OCI-LY3 (cell line): ENCODE results near the gene CANX.

Experiments
- H2AFZ ChIP-seq: fragments of 200-600, 300-600 bp; shearing (Covaris generic); 2 replicates; pipeline ENCODE4 v1.6.0; 2014; ENCODE audit warnings: antibody characterized with exemption, low read depth, low read length
- H3K27ac ChIP-seq: fragments of 200-600, 300-600 bp; sonication (generic); 2 replicates; pipeline ENCODE4 v1.5.1; 2014; ENCODE audit warnings: mild to moderate bottlenecking, low read length, moderate library complexity, mixed read lengths
- H3K27me3 ChIP-seq: fragments of 200-600, 300-600 bp; sonication (generic); 2 replicates; pipeline ENCODE4 v1.6.1; 2014; ENCODE audit warnings: low read depth, low read length, mixed read lengths
- H3K36me3 ChIP-seq: fragments of 200-600, 300-600 bp; sonication (generic); replicated peaks from 2 replicates; pipeline ENCODE3; 2014; ENCODE audit warnings: low read depth, low read length, mixed read lengths
- H3K4me1 ChIP-seq: fragments of 300-600, 200-600 bp; sonication (generic); 2 replicates; pipeline ENCODE4 v1.6.1; 2014; ENCODE audit warnings: low read length, mixed read lengths
- H3K4me2 ChIP-seq: fragments of 200-600, 300-600 bp; sonication (generic); 2 replicates; pipeline ENCODE4 v1.6.1; 2014; ENCODE audit warnings: low read length, mixed read lengths
- H3K4me3 ChIP-seq: fragments of 300-600, 200-600 bp; sonication (generic); 2 replicates; pipeline ENCODE4 v1.5.1; 2014; ENCODE audit warnings: antibody characterized with exemption, mild to moderate bottlenecking, low read length, moderate library complexity
- H3K79me2 ChIP-seq: fragments of 300-600, 200-600 bp; shearing (Covaris generic); 2 replicates; pipeline ENCODE4 v1.6.1; 2014; ENCODE audit warnings: mild to moderate bottlenecking, low read length, mixed read lengths
- H3K9ac ChIP-seq: fragments of 300-600, 200-600 bp; shearing (Covaris generic); 2 replicates; pipeline ENCODE4 v1.6.0; 2014; ENCODE audit warnings: mild to moderate bottlenecking, low read length, moderate library complexity
- H3K9me3 ChIP-seq: fragments of 200-600, 300-600 bp; shearing (Covaris generic); 2 replicates; pipeline ENCODE4 v1.6.1; 2014; ENCODE audit warnings: low read length, mixed read lengths; ENCODE audit not compliant: insufficient read depth
- H4K20me1 ChIP-seq: fragments of 200-600, 300-600 bp; sonication (generic); 2 replicates; pipeline ENCODE4 v1.6.1; 2016; ENCODE audit warnings: low read length, mixed read lengths; ENCODE audit not compliant: insufficient read depth
- EZH2phosphoT487 ChIP-seq: fragments of 200-600 bp; shearing (Covaris generic); IDR thresholded peaks from 2 replicates; pipeline ENCODE4 v1.6.1; 2018; ENCODE audit warnings: antibody characterized with exemption, mixed run types, low read depth
- TF ChIP-seq, protein P1 (sequence below): fragments of 200-600, 300-600 bp; sonication (generic); IDR thresholded peaks from 2 replicates; pipeline ENCODE4 v1.5.1; 2014; ENCODE audit warnings: antibody characterized with exemption, low read length, low read depth

CANX gene

DNA sequence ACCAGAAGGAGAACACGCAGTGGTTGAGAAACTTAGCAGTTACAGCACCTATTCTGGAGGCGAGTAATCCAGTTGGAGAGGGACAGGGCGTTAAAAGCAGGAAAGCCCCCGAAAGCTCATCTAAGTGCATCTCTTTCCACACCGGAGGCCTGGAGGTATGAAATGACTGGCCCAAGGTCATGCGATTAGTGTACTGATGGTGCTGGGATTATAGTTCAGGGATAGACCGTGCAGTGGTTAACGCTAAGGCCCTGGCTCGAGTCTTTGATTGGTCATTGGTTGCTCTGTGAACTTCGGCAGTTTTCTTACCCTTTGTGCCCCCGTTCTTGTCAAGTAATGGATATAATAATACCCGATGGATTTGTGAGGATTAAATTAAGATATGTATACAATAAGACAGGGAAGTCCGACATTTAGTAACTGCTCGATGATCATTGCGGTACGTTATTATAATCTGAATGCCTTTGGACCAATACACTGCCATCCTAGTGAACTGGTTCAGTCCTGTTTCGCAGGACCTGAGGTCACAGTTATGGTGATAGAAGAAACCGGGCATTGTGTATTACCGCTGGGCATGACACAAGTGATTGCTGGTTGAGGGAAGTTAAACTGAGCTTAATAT is 960 bp downstream of the CANX start:
- no peak for TF ChIP-seq EZH2phosphoT487
- TF ChIP-seq, protein P1, sequence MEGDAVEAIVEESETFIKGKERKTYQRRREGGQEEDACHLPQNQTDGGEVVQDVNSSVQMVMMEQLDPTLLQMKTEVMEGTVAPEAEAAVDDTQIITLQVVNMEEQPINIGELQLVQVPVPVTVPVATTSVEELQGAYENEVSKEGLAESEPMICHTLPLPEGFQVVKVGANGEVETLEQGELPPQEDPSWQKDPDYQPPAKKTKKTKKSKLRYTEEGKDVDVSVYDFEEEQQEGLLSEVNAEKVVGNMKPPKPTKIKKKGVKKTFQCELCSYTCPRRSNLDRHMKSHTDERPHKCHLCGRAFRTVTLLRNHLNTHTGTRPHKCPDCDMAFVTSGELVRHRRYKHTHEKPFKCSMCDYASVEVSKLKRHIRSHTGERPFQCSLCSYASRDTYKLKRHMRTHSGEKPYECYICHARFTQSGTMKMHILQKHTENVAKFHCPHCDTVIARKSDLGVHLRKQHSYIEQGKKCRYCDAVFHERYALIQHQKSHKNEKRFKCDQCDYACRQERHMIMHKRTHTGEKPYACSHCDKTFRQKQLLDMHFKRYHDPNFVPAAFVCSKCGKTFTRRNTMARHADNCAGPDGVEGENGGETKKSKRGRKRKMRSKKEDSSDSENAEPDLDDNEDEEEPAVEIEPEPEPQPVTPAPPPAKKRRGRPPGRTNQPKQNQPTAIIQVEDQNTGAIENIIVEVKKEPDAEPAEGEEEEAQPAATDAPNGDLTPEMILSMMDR, result no peak
- Histone ChIP-seq H3K4me2 (peak overlapping the region; percentile 85), H3K79me2 (peaks cover 72% of the 10 kb centered on the region), H4K20me1 (peaks cover 37% of the 10 kb centered on the region), H3K27ac (peak overlapping the region; percentile 76), H3K9ac (peak overlapping the region; percentile 99), H2AFZ (no peak overlapping the region), H3K4me3 (peak overlapping the region; percentile 96), H3K9me3 (no peaks in the 10 kb centered on the region), H3K27me3 (no peaks in the 10 kb centered on the region), H3K36me3 (peaks cover 35% of the 10 kb centered on the region), H3K4me1 (peaks cover 12% of the 10 kb centered on the region)

DNA sequence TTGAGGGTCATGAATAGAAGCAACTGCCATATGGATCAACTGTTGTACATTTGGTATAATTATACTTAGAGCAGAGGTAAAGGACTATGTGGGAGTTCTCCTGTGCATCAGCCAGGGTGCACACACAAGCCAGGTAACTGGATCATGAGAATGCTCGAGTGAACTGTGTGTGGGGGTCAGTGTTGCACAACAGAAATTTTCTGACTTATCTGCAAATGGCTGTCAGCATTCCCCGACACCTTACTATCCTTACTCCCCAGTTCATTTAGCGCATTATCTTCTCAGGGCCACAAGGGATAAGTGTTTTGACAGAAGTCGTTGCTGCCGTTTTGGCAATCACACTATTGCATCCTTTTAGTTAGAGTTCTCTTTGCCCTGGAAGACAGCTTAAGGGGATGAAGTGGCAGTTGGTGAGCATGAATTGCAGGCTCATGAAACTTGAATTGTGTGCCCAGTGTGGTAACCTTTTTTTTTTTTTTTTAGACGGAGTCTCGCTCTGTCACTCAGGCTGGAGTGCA is 1.7 kb downstream of the CANX start:
- peak overlapping the region; percentile 76; the same call in 1 of the 2 replicates for H3K27ac ChIP-seq

DNA sequence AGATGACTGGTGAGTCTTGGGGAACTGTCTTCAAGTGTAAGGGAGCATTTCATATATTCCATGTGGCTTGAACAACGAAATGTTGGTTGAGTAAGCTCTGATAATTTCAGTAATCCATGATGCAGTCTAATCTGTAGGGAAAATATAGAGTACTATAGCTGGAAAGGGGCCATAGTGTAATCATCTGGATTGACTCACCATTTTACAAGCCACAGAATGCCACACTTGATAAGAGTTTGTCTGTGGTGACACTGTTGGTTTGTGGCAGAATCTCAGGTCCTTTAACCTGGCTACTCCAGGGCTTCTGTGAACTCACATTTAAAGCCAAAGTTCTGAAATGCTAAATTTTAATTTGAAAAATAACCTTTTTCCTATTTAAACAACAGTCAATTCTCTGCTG is 17.5 kb downstream of the CANX start:
- Histone ChIP-seq H3K27ac (no peak overlapping the region), H3K27me3 (no peaks in the 10 kb centered on the region), H3K4me2 (no peak overlapping the region), H3K9me3 (no peaks in the 10 kb centered on the region), H2AFZ (no peak overlapping the region), H4K20me1 (peaks cover 19% of the 10 kb centered on the region), H3K79me2 (peaks cover 67% of the 10 kb centered on the region), H3K4me3 (no peak overlapping the region), H3K36me3 (peaks cover 62% of the 10 kb centered on the region), H3K4me1 (no peaks in the 10 kb centered on the region), H3K9ac (no peak overlapping the region)
- TF ChIP-seq EZH2phosphoT487, result no peak
- TF ChIP-seq, protein P1, result no peak

More for the DNA sequence above, 1.7 kb downstream of the CANX start:
- no peaks in the 10 kb centered on the region for H3K27me3 ChIP-seq
- no peak overlapping the region for H2AFZ ChIP-seq
- H3K4me1 ChIP-seq, result peaks cover 12% of the 10 kb centered on the region
- peaks cover 42% of the 10 kb centered on the region for H3K36me3 ChIP-seq
- H4K20me1 ChIP-seq, result peaks cover 44% of the 10 kb centered on the region
- peak overlapping the region; percentile 99 for H3K9ac ChIP-seq
- TF ChIP-seq, protein P1, result no peak
- peaks cover 79% of the 10 kb centered on the region for H3K79me2 ChIP-seq
- H3K9me3 ChIP-seq, result no peaks in the 10 kb centered on the region
- peak overlapping the region; percentile 85 for H3K4me2 ChIP-seq
- peak overlapping the region; percentile 96 for H3K4me3 ChIP-seq

DNA sequence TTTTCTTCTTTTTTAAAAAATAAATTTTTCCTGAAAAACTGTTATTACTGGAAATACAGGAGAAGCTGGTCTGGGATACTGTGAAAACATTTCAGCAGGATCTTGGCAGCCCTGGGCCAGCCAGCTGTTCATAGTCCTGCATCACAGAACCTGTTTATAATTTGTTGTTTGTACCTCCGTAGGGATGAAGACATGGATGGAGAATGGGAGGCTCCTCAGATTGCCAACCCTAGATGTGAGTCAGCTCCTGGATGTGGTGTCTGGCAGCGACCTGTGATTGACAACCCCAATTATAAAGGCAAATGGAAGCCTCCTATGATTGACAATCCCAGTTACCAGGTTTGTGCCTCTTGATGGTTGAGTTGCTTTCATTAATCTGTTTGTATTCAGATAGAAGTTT is 21.5 kb downstream of the CANX start:
- Histone ChIP-seq H3K79me2 (peaks cover 74% of the 10 kb centered on the region), H3K9me3 (no peaks in the 10 kb centered on the region), H3K9ac (no peak overlapping the region), H3K36me3 (peaks cover 80% of the 10 kb centered on the region), H3K4me3 (no peak overlapping the region), H3K4me1 (no peaks in the 10 kb centered on the region), H3K27me3 (no peaks in the 10 kb centered on the region), H3K27ac (no peak overlapping the region), H3K4me2 (no peak overlapping the region), H2AFZ (no peak overlapping the region), H4K20me1 (peaks cover 29% of the 10 kb centered on the region)
- no peak for TF ChIP-seq EZH2phosphoT487
- TF ChIP-seq, protein P1, result no peak
